ENCODE data around the gene PPP4C.

PPP4C gene

DNA sequence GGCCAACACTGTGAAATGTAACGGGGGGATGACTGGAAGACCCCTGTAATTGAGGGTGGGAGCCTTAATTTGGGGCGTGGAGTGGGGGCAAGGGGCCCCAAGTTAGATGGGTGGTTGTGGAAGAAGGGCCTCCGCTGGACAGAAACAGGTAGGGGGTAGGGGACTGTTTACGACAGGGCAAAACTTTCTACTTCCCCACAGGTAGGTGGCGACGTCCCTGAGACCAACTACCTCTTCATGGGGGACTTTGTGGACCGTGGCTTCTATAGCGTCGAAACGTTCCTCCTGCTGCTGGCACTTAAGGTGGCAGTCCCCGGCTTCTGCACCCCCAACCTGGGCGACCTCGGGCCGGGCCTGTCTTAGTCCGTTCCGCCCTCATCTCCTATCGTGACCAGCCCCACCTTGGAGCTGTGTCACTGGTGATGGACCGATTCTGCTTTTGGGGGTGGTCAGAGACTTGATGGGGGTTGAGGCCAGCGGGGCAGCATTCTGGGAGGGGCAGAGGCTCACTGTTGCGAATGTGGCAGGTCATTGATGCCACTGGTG is 6.8 kb downstream of the PPP4C start:
- no peak for DNase-seq (ENCODE audit: low read depth)

DNA sequence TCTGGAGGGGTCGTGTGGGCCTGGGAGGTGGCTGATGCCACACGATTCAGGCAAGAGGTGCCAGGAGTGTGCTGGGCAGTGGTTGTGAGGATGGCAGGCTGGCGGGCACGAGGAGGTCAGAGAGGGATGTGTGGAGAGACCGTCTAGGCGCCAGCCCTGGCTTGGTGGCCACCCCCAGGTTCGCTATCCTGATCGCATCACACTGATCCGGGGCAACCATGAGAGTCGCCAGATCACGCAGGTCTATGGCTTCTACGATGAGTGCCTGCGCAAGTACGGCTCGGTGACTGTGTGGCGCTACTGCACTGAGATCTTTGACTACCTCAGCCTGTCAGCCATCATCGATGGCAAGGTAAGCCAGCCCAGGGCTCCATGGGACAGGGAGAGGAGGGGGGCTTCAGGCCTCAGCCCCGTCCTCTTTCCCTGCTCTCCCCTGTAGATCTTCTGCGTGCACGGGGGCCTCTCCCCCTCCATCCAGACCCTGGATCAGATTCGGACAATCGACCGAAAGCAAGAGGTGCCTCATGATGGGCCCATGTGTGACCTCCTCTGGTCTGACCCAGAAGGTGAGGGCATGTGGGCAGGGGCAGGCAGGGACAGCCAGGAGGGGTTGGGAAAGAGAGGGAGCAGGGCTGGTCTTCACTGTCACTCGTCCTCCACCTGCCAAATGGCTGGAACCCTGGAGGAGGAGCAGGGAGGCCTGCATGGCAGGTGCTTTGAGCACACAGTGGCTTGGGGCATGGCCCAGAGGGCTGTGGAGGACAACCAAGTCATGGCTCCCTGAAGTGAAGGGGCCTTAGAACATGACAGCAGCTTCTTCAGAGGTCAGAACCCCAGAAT is 7.6 kb downstream of the PPP4C start:
- DNase-seq (ENCODE audit: low read depth) = no peak

DNA sequence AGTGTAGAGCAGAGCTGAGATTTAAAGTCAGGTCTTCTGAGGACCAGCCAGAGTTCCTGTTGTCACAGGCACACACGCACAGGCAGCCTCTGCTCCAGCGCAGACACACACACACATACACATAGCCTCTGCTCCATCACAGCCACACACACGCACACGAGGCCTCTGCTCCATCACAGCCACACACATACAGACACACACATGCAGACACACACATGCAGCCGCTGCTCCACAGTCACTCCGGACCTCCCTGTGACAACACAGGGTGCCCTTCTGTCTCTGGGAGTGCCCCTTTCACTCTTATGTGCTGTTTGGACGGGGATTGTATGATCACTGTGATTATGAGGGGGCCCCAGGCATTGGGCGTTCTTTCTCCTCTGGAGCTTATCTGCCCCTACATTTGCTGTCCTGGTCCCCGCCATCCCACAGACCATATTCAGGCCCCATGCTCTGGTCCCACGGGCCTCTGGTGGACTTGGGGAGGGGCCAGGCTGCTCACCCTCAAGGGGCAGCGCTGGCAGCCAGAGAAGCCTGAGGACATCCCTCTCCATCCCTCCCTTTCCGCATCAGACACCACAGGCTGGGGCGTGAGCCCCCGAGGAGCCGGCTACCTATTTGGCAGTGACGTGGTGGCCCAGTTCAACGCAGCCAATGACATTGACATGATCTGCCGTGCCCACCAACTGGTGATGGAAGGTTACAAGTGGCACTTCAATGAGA is 8.5 kb downstream of the PPP4C start:
- DNase-seq (ENCODE audit: low read depth) = no peak

GRCh38 chr16:30084816-30085159 is 9.0 kb downstream of the PPP4C start:
- DNase-seq (ENCODE audit: low read depth) = no peak

- DNase-seq (ENCODE audit: low read depth) = no peak
Measured at GRCh38 chr16:30085247-30085646, 9.5 kb downstream of the PPP4C start.

DNA sequence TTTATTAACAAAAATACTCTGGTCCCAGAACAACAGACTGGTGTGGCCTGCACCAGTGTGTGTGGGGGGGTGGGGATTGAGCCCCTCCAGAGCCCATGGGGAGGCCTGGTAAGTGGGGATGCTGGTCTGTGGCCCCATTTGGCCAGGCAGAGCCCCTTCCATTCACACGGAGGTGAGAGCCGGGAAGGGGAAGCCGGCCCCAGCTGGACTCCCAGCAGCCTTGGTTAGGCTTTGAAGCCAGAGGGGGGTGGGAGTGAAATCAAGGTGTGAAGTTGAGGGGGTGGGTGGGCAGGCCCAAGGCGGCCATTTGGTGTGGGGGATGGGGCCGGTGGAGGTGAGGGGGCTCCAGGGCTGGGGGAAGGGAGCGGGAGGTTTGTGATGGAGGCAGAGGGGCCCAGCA is 10.0 kb downstream of the PPP4C start:
- DNase-seq (ENCODE audit: low read depth) = no peak

GRCh38 chr16:30086291-30087140 is 10.7 kb downstream of the PPP4C start:
- no peak for DNase-seq (ENCODE audit: low read depth)

DNA sequence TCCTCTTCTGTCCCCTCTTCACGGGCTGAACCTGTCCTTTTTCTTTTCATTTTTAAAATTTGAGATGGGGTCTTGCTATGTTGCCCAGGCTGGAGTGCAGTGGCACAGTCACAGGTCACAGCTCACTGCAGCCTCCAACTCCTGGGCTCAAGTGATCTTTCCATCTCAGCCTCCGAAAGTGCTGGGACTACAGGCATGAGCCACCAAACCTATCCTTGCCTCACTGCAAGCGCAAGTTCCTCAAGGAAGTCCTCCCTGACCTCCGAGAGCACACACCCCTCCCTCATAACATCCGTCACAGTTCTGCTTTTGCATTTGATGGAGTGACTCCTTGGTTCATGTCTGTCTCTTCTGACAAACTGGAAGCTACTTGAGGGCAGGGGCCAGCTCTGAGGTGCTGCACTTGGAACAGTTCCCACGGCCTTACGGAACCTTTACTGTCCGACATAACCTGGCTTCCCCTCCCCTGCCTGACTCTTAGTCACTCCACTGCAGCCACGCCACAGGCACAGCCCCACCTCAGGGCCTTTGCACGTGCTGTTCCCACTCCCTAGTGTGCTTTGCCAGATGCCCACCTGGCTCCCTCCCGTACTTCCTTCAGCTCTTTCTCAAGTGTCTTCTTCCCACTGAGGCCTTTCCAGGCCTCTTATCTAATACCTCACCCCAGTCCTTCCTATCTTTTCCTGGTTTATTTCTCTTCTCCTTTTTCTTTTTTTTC is 11.5 kb downstream of the PPP4C start:
- DNase-seq (ENCODE audit: low read depth) = no peak

DNA sequence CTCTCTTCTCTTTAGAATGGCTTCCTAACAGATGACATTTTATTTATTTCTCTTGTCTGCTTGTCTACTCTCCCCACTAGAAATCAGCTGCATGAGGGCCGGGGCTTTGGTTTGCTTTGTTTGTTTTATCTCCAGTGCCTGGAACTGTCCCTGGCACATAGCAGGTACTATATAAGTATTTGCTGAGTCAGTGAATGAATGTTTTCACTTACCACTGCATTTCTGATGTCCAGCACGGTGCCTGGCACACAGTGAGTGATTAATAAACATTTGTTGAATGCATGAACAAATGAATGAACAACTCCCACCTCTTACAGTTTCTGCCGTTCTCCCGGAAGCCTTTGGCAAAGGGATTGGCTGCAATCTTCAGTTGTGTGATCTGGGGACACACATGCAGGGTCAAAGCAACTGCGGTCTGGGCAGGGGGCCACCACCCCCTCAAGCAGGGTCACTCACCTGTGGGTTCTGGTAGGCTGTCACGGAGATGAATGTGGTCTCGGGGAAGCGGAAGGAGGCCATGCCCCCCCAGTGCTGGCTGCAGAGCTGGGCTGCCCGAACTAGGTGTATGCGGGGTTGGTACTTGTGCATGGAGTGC is 12.5 kb downstream of the PPP4C start:
- no peak for DNase-seq (ENCODE audit: low read depth)

- DNase-seq (ENCODE audit: low read depth) = no peak
Measured at GRCh38 chr16:30088832-30089624, 13.2 kb downstream of the PPP4C start.

DNA sequence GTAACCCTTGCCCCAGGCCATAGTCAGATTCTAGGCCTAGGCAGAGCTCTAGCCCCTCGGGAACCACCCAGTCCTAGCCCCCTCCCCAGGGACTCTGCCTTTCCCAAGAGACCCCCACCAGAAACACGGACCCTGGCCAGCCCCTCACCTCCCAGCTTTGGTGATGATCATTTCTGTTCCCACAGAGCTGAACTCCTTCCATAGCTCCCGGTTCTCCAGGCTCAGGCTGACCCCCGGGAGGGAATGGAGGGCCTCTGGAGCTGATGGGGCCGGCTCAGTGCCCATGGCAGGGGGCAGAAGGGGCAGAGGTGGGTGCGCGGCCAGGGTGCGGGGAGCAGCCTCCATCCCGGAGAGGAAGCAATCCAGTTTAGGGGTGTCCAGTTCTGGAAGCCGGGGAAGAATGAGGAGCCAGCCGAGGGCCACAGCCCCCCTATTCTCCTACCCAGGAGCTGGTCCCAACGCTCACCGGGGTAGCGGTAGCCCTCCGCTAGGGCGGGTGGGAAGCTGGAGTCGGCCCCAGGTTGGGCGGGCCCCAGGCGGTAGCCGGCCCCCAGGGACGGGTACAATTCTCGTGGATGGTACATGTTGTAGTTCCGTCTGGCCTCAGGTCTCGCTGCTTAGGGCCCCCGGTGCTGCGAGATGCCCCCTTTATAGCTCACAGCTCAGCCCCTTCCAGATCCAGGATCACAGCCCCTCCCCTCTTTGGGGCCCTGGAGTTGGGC is 15.0 kb downstream of the PPP4C start:
- no peak for DNase-seq (ENCODE audit: low read depth)

DNA sequence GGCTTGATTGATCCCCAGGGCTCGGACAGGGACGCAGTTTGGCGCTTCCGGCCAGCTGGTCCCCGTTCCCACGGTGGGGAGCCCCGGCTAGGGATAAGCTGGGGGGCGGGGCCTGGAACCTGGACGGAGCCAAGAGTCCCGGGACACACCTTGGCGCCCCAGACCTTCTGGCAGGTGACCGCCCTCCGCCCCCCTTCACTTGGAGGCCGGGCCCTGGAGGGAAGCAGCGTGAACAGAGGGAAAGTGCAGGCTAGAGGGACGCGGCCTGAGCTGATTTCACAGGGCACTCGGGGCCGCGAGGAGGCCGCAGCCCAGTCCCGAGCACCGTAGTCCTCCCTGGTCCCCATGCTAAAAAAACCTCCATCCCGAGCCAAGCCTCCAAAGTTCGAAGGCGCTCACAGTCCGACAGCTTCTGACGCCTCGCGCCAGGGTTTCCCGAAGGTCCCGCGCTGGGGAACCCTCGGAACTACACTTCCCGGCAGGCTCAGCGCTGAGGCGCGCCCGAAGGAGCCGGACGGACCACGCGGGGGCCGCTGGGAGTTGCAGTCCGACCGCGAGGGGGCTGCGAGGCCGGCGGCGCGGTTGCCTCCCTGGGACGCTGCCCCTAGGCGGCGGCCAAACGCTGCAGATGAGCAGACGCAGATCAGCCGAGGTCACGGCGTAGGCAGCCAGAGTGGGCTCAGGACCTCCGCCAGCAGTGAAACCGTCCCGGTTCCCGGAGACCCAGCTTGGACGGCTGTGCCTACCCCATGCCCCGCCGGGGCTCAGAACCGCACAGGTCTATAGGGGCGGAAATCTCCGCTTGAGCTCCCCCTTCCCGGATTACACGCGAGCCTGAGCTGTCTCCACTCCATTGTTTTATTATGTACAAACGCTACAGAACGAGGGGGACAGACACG is 15.9 kb downstream of the PPP4C start, which contains the start of gene TBX6:
Gene TBX6 (minus strand): TSS at position 451 of the 899 bp plus-strand sequence. CDS start 731 bp downstream, outside the sequence.
- DNase-seq (ENCODE audit: low read depth) = no peak

DNA sequence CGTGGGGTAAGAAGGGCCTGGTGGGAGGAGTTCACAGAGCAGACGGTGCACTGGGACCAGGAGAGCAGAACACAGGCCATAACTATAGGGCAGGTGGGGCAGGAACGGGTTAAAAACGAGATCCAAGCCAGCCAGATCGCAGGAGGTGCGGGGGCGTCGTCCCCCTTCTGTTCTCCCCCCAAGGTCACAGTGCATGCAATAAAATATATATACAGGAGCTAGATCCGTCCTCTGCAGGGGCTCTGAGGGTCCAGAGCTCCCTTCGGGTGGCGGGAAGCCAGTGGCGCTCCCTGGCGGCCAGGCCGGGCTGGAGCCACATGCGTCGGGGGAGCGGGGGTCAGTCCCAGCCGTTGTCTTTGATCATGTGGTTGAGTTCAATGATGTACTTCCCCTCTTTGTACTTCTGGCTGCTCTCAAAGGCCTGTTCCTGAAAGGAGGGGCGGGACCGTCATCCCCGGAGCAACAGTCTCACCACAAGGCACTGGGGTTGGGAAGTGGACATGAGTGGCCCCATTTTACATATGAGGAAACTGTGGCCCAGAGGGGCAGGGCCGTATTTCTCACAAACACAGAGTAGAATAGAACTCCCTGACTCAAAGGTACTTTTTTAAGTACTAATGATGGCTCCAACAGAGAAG is 16.7 kb downstream of the PPP4C start:
- no peak for DNase-seq (ENCODE audit: low read depth)

- DNase-seq (ENCODE audit: low read depth) = no peak
Measured at GRCh38 chr16:30094541-30095165, 18.9 kb downstream of the PPP4C start.

GRCh38 chr16:30095166-30096078 is 19.6 kb downstream of the PPP4C start:
- DNase-seq (ENCODE audit: low read depth) = no peak

- DNase-seq (ENCODE audit: low read depth) = no peak
Measured at GRCh38 chr16:30096105-30096861, 20.5 kb downstream of the PPP4C start, which contains the start of gene YPEL3. YPEL3 (minus strand) TSS chr16:30096213; CDS start chr16:30095482, 731 bp downstream.

All from non-pigmented ciliary epithelial cell (primary cell).